H1 (cell line): ENCODE measurements around the gene SCART1. TPM values are rescaled to one million over a fixed set of nuclear protein-coding genes. Genes with fewer than 3 reads are reported as not detected.

ENCODE experiments used
- CTCF ChIA-PET: fragments of 300-600 bp; sonication (Branson Sonifier 250); formaldehyde crosslinking; loops from one replicate; lab custom pipeline; 2021; ENCODE audit not compliant: partially characterized antibody; lab: Charles Lee
- POLR2A ChIA-PET: fragments of 300-600 bp; sonication (Branson Sonifier 250); formaldehyde crosslinking; loops from one replicate; lab custom pipeline; 2021; ENCODE audit warnings: inconsistent platforms; ENCODE audit not compliant: partially characterized antibody; lab: Charles Lee
- DNase-seq, 2 experiments: peaks; one replicate each; pipeline versions ENCODE4 v3.0.0 to v3.0.0-alpha.2; 2010 to 2022; ENCODE audit warnings: low spot score in 2 of 2, low read depth in 1 of 2, mixed read lengths in 1 of 2
- FAIRE-seq: peaks from 2 replicates; lab custom pipeline; 2011; peaks lifted over from hg19 to GRCh38; lab: Jason Lieb, UNC
- H2AFZ ChIP-seq: 2 replicates; pipeline ENCODE4 v1.8.1; 2012; ENCODE audit warnings: low read length, inconsistent platforms
- H2AK5ac ChIP-seq: 2 replicates; pipeline ENCODE4 v1.6.1; 2013; ENCODE audit warnings: low read depth, low read length
- H2BK120ac ChIP-seq: replicated peaks from 2 replicates; pipeline ENCODE3; 2013; ENCODE audit warnings: low read depth, low read length, inconsistent platforms
- H2BK12ac ChIP-seq: 2 replicates; pipeline ENCODE4 v1.6.1; 2013; ENCODE audit warnings: low read depth, low read length
- H2BK15ac ChIP-seq: 2 replicates; pipeline ENCODE4 v1.6.1; 2013; ENCODE audit warnings: low read length
- H2BK20ac ChIP-seq: 2 replicates; pipeline ENCODE4 v1.6.1; 2013; ENCODE audit warnings: low read length
- H2BK5ac ChIP-seq: 2 replicates; pipeline ENCODE4 v1.6.1; 2013; ENCODE audit warnings: low read depth, low read length
- H3K14ac ChIP-seq: 2 replicates; pipeline ENCODE4 v1.6.1; 2013; ENCODE audit warnings: inconsistent platforms; ENCODE audit not compliant: insufficient read length
- H3K18ac ChIP-seq: 2 replicates; pipeline ENCODE4 v1.6.1; 2013; ENCODE audit warnings: low read length; ENCODE audit errors: extremely low read depth
- H3K23ac ChIP-seq: 2 replicates; pipeline ENCODE4 v1.6.1; 2013; ENCODE audit warnings: inconsistent platforms; ENCODE audit not compliant: insufficient read length
- H3K23me2 ChIP-seq: 2 replicates; pipeline ENCODE4 v1.6.1; 2013; ENCODE audit warnings: low read depth, low read length
- H3K27ac ChIP-seq: 2 replicates; pipeline ENCODE4 v1.6.1; 2011; ENCODE audit warnings: low read depth, low read length, inconsistent platforms
- H3K27me3 ChIP-seq, 4 experiments: replicated peaks in 1 of 4; 1 replicate in 1 of 4; 2 replicates in 3 of 4; pipeline versions ENCODE4 v1.6.1 to v1.8.1; 2011 to 2013; ENCODE audit warnings: low read length in 3 of 4, mild to moderate bottlenecking in 3 of 4, inconsistent platforms in 2 of 4, mixed read lengths in 2 of 4, moderate library complexity in 1 of 4; ENCODE audit not compliant: control insufficient read depth in 3 of 4, insufficient read depth in 3 of 4; ENCODE audit errors: extremely low read depth in 1 of 4
- H3K36me3 ChIP-seq, 4 experiments: 2 replicates each; pipeline versions ENCODE4 v1.6.1 to v1.8.1; 2011 to 2013; ENCODE audit warnings: mild to moderate bottlenecking in 4 of 4, low read length in 3 of 4, moderate library complexity in 2 of 4, control low read depth in 1 of 4, inconsistent platforms in 1 of 4; ENCODE audit not compliant: insufficient read depth in 4 of 4, control insufficient read depth in 2 of 4
- H3K4ac ChIP-seq: replicated peaks from 2 replicates; pipeline ENCODE3; 2013; ENCODE audit warnings: low read length, low read depth, mixed read lengths, inconsistent platforms; ENCODE audit not compliant: insufficient read length
- H3K4me1 ChIP-seq, 4 experiments: replicated peaks in 1 of 4; 1 replicate in 1 of 4; 2 replicates in 3 of 4; pipeline versions ENCODE4 v1.6.1 to v1.8.1; 2011 to 2013; ENCODE audit warnings: low read length in 3 of 4, inconsistent platforms in 2 of 4, mixed read lengths in 1 of 4; ENCODE audit not compliant: insufficient read depth in 4 of 4, control insufficient read depth in 3 of 4
- H3K4me2 ChIP-seq, 2 experiments: 2 replicates each; pipeline versions ENCODE4 v1.6.1 to v1.8.1; 2011 to 2013; ENCODE audit warnings: low read depth in 2 of 2, low read length in 2 of 2, control low read depth in 1 of 2, inconsistent platforms in 1 of 2, mild to moderate bottlenecking in 1 of 2; ENCODE audit not compliant: insufficient read depth in 1 of 2
- H3K4me3 ChIP-seq, 4 experiments: fragments of 200-600, 300-600 bp in 1 of 4; sonication (generic), shearing (Covaris generic), sonication (Bioruptor Twin) in 1 of 4; 2 replicates each; pipeline versions ENCODE4 v1.5.1 to v1.8.1; 2011 to 2016; ENCODE audit warnings: low read length in 4 of 4, low read depth in 3 of 4, control low read depth in 2 of 4, inconsistent platforms in 2 of 4, mild to moderate bottlenecking in 2 of 4, mixed read lengths in 1 of 4, moderate library complexity in 1 of 4; ENCODE audit not compliant: insufficient read depth in 2 of 4; ENCODE audit errors: extremely low read depth in 1 of 4
- H3K56ac ChIP-seq: replicated peaks from 2 replicates; pipeline ENCODE3; 2013; ENCODE audit warnings: low read depth, mild to moderate bottlenecking, mixed read lengths, low read length, inconsistent platforms; ENCODE audit not compliant: insufficient read length
- H3K79me1 ChIP-seq: 2 replicates; pipeline ENCODE4 v1.6.1; 2013; ENCODE audit warnings: low read depth, low read length, control low read depth
- H3K79me2 ChIP-seq, 2 experiments: 2 replicates each; pipeline versions ENCODE4 v1.6.1 to v1.8.1; 2012 to 2013; ENCODE audit warnings: low read length in 2 of 2, mild to moderate bottlenecking in 2 of 2, inconsistent platforms in 1 of 2; ENCODE audit not compliant: insufficient read depth in 2 of 2, control insufficient read depth in 1 of 2
- H3K9ac ChIP-seq, 4 experiments: replicated peaks in 1 of 4; 1 replicate in 1 of 4; 2 replicates in 3 of 4; pipeline versions ENCODE4 v1.6.1 to v1.8.1; 2011 to 2013; ENCODE audit warnings: low read depth in 3 of 4, low read length in 3 of 4, control low read depth in 2 of 4, mild to moderate bottlenecking in 2 of 4, moderate library complexity in 2 of 4, inconsistent platforms in 1 of 4; ENCODE audit errors: extremely low read depth in 1 of 4
- H3K9me3 ChIP-seq, 2 experiments: 2 replicates each; pipeline versions ENCODE4 v1.6.1 to v1.8.1; 2012 to 2013; ENCODE audit warnings: mild to moderate bottlenecking in 2 of 2, moderate library complexity in 2 of 2, control low read depth in 1 of 2, inconsistent platforms in 1 of 2, low read depth in 1 of 2, low read length in 1 of 2, mixed read lengths in 1 of 2; ENCODE audit not compliant: insufficient read depth in 2 of 2
- H4K20me1 ChIP-seq, 2 experiments: replicated peaks in 1 of 2; 2 replicates each; pipeline versions ENCODE3 to v1.8.1; 2011 to 2013; ENCODE audit warnings: inconsistent platforms in 2 of 2, low read length in 2 of 2, mild to moderate bottlenecking in 1 of 2; ENCODE audit not compliant: insufficient read depth in 2 of 2, control insufficient read depth in 1 of 2
- H4K5ac ChIP-seq: 2 replicates; pipeline ENCODE4 v1.6.1; 2013; ENCODE audit warnings: low read length, low read depth, mixed read lengths, inconsistent platforms; ENCODE audit not compliant: insufficient read length
- H4K8ac ChIP-seq: 2 replicates; pipeline ENCODE4 v1.8.0; 2013; ENCODE audit warnings: mild to moderate bottlenecking, moderate library complexity, low read length, inconsistent platforms; ENCODE audit not compliant: insufficient read depth; ENCODE audit errors: extremely low read depth
- H4K91ac ChIP-seq: replicated peaks from 2 replicates; pipeline ENCODE3; 2013; ENCODE audit warnings: low read length, mixed read lengths, inconsistent platforms; ENCODE audit not compliant: insufficient read length
- BACH1 ChIP-seq: IDR thresholded peaks from 2 replicates; pipeline ENCODE4 v1.6.1; 2012; ENCODE audit warnings: low read length, improper control_type of control experiment
- EGR1 ChIP-seq: IDR thresholded peaks from 2 replicates; pipeline ENCODE4 v1.6.1; 2011; ENCODE audit warnings: low read depth, low read length, borderline replicate concordance
- KDM5A ChIP-seq: fragments of 200-600 bp; IDR thresholded peaks from 2 replicates; pipeline ENCODE4 v1.7.1; 2012; ENCODE audit warnings: mild to moderate bottlenecking, low read length, inconsistent platforms, mixed read lengths
- NANOG ChIP-seq: IDR thresholded peaks from 2 replicates; pipeline ENCODE4 v1.6.1; 2011; ENCODE audit warnings: low read length, low read depth, mild to moderate bottlenecking, inconsistent platforms; ENCODE audit not compliant: insufficient read depth, poor library complexity, severe bottlenecking
- TBP ChIP-seq: IDR thresholded peaks from 2 replicates; pipeline ENCODE4 v1.6.1; 2011; ENCODE audit warnings: low read depth, low read length, improper control_type of control experiment
- WGBS, 2 experiments: shearing (Covaris generic) in 1 of 2; methylation state at CpG; one replicate each; pipeline versions ENCODE4 v1.1.6 to v1.1.7; 2013 to 2015; ENCODE audit warnings: low lambda C conversion rate in 2 of 2, mixed read lengths in 2 of 2, inconsistent platforms in 1 of 2, low coverage in 1 of 2, missing lambda C conversion rate in 1 of 2; ENCODE audit not compliant: insufficient replicate concordance in 2 of 2, insufficient coverage in 1 of 2, insufficient read length in 1 of 2; ENCODE audit errors: extremely low coverage in 1 of 2, missing lambda C conversion rate in 1 of 2; 5-methylcytosine and 5-hydroxymethylcytosine counted together
- polyA plus RNA-seq, 7 experiments: library from polyadenylated mRNA; depleted of rRNA in 3 of 7; stranded (reverse) in 5 of 7; unstranded in 2 of 7; fragments of >200 nt in 5 of 7; fragments of 200-250 nt in 2 of 7; gene quantifications; 1 replicate in 5 of 7; 2 replicates in 1 of 7; 4 replicates in 1 of 7; pipeline versions ENCODE4 v1.2.1 to v1.2.3, GENCODE V29; 2011 to 2013; ENCODE audit warnings: missing spikeins in 2 of 7, mixed read lengths in 2 of 7
- total RNA-seq: library from RNA; stranded (reverse); fragmentation: NEBNext Ultra II Directional; extraction: Animal tissue kit (Norgen Biotek cat#: 25700); gene quantifications from 2 replicates; pipeline ENCODE4 v1.2.1, GENCODE V29; 2021

SCART1 gene
- total and polyA plus RNA-seq, 2 of the 8 experiments (the other 6 are each of a cell fraction or from before 2014, with no cell fraction given), result 0.14 to 0.19 TPM

DNA sequence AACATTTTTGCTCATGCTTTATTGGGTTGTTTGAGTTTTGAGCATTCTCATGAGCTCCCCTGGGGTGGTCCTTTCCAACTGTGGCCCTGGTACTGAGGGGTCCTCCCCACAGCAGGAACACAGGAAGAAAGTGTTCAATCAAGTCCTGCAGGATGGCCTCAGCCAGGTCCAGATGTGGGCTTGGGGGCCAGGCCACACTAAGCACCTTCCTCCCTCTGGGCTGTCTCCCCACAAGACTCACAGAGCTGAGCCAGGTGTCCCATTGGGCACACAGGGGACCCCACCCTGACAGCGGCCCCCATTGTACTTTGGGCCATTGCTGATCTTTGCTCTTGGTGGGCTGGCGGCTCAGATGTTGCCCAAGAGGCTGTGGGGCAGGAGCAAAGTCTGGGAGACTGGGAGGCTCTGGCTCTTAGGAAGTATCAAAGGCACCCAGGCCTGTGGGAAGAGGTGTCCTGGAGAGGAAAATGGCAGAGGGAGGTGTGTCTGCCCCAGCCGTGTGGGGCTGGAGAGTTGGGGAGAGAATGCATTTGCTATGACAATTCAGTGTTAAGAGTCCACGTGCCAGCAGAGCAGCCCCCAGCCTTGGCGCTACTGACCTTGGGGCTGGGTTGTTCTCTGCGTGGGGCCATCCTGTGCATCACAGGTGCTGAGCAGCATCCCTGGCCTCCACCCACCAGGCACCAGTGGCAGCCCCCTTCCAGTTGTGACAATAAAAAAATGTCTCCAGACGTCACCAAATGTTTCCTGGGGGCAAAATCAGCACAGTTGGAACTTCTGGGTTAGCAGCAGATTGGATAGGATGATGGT is 17.8 kb downstream of the SCART1 start:
- no peak overlapping the region for H4K8ac ChIP-seq
- FAIRE-seq, result no peak
- H3K27ac ChIP-seq, result no peak overlapping the region
- ChIA-PET POLR2A (no interaction called here), CTCF (no interaction called here)
- H4K20me1 ChIP-seq, result no peaks in the 10 kb centered on the region
- no peaks in the 10 kb centered on the region for H3K36me3 ChIP-seq
- H2AK5ac ChIP-seq, result no peak overlapping the region
- H3K56ac ChIP-seq, result no peak overlapping the region
- no peak overlapping the region for H2AFZ ChIP-seq
- H3K79me1 ChIP-seq, result no peaks in the 10 kb centered on the region
- H3K4ac ChIP-seq, result no peak overlapping the region
- no peak overlapping the region for H2BK12ac ChIP-seq
- no peaks in the 10 kb centered on the region for H3K23me2 ChIP-seq
- H3K23ac ChIP-seq, result no peak overlapping the region
- H3K4me2 ChIP-seq, result no peak overlapping the region
- H4K5ac ChIP-seq, result no peak overlapping the region
- H2BK20ac ChIP-seq, result no peak overlapping the region
- H3K79me2 ChIP-seq, result no peaks in the 10 kb centered on the region
- no peak overlapping the region for H2BK15ac ChIP-seq
- 67% methylated on average over 7 of the region's 7 CpGs; no CpG with 5 or more reads in 1 of the 2 experiments for WGBS, 2 experiments
- peaks cover 65 to 83% of the 10 kb centered on the region in 2 experiments for H3K9me3 ChIP-seq
- TF ChIP-seq TBP, result no peak
- no peak for TF ChIP-seq KDM5A
- TF ChIP-seq NANOG, result no peak
- no peak for TF ChIP-seq EGR1
- TF ChIP-seq BACH1, result no peak
- TF ChIP-seq, all 59 proteins: peak for 0
- Histone ChIP-seq H3K4me1 (no peaks in the 10 kb centered on the region), H3K18ac (no peak overlapping the region), H2BK120ac (no peak overlapping the region), H3K27me3 (no peaks in the 10 kb centered on the region), H4K91ac (no peak overlapping the region), H3K9ac (no peak overlapping the region), H2BK5ac (no peak overlapping the region), H3K14ac (no peak overlapping the region), H3K4me3 (no peak overlapping the region)
- no peak for DNase-seq
